ENCODE measurements around the gene CCR5AS.

DNA sequence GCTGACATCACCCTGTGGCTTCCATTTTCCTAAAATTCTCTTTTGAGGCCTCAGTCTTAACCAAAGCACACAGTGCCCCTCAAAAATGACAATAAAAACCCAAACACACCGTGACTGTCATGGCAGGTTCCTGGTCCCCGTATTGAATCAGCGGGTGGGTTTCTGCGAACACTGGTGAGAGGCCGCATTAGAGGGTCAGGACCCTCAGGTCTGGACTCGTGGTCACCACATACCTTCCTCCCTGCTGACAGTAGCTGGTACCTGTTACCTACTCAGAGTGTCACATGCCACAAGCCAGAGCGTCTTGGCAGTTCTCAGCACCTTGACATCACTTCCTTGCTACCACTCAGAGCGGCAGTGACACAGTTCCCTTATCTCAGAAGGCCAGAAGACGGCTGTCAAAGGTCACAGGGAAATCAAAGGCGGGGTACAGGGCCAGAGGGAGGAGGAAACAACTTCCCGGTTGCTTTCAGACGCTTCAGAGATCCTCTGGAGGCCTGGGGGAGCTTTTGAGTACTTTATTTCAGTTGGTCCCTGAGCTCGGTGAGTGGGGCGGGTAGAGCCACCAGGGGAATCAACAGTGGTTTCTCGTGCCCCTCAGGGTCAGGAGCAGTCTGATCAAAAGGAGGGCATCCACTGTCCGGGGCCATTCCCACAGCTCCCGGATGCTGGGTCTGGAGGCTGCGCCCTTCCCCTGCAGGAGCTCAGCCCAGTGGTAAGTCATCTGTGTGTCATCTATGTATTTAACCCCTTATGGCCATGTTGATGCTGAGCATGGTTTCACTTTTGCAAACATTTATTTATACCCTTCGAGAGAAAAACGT lies at the start of gene CCR5AS, which contains the start of gene CCRL2:
- TF ChIP-seq, protein P1, sequence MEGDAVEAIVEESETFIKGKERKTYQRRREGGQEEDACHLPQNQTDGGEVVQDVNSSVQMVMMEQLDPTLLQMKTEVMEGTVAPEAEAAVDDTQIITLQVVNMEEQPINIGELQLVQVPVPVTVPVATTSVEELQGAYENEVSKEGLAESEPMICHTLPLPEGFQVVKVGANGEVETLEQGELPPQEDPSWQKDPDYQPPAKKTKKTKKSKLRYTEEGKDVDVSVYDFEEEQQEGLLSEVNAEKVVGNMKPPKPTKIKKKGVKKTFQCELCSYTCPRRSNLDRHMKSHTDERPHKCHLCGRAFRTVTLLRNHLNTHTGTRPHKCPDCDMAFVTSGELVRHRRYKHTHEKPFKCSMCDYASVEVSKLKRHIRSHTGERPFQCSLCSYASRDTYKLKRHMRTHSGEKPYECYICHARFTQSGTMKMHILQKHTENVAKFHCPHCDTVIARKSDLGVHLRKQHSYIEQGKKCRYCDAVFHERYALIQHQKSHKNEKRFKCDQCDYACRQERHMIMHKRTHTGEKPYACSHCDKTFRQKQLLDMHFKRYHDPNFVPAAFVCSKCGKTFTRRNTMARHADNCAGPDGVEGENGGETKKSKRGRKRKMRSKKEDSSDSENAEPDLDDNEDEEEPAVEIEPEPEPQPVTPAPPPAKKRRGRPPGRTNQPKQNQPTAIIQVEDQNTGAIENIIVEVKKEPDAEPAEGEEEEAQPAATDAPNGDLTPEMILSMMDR (conservative IDR thresholded peaks at IDR 0.05 in 1 of 2, IDR thresholded peaks at IDR 0.05 in 1 of 2; ENCODE audit: low read depth in 1 of 2, low read length in 2 of 2): no peak
- TF ChIP-seq EZH2 (IDR thresholded peaks at IDR 0.05; ENCODE audit: low read length, missing control alignments): no peak
